IMR-90 (cell line): ENCODE measurements around the gene PNPLA1. TPM values are rescaled to one million over a fixed set of nuclear protein-coding genes. Genes with fewer than 3 reads are reported as not detected.

Experiments used
- ATAC-seq: fragments of 200-7000 bp; cut with Tn5 transposase; 2 replicates; pipeline ENCODE4 v1.9.1; 2020; ENCODE audit warnings: low read depth, mild to moderate bottlenecking, moderate library complexity
- BruUV-seq: library from RNA; stranded (reverse); fragments of 400-500 nt; replicated peaks from 2 replicates; lab custom pipeline; 2021; lab: Mats Ljungman, UMichigan
- CTCF ChIA-PET: fragments of 300-600 bp; formaldehyde crosslinking; extraction: SDS; loops from one replicate; lab custom pipeline; 2021; ENCODE audit warnings: antibody characterized with exemption; lab: Yijun Ruan, JAX
- POLR2A ChIA-PET: fragments of 300-600 bp; sonication (Branson Sonifier 250); formaldehyde crosslinking; loops from one replicate; lab custom pipeline; 2022; ENCODE audit warnings: antibody characterized with exemption; ENCODE audit not compliant: unreplicated experiment; lab: Charles Lee
- DNase-seq: peaks from one replicate; pipeline ENCODE4 v3.0.0; 2013
- H2AFZ ChIP-seq: replicated peaks from 2 replicates; pipeline ENCODE3; 2013; ENCODE audit warnings: low read length, mild to moderate bottlenecking; ENCODE audit not compliant: poor library complexity
- H2AK5ac ChIP-seq: 2 replicates; pipeline ENCODE4 v1.6.1; 2013; ENCODE audit warnings: low read depth, low read length, inconsistent platforms
- H2AK9ac ChIP-seq: replicated peaks from 2 replicates; pipeline ENCODE3; 2013; ENCODE audit warnings: mild to moderate bottlenecking, low read depth, low read length, moderate library complexity; ENCODE audit not compliant: poor library complexity
- H2BK120ac ChIP-seq: 2 replicates; pipeline ENCODE4 v1.6.1; 2013; ENCODE audit warnings: low read depth, low read length, inconsistent platforms
- H2BK15ac ChIP-seq: 3 replicates; pipeline ENCODE4 v1.6.1; 2013; ENCODE audit warnings: low read depth, low read length, inconsistent platforms
- H2BK20ac ChIP-seq: 2 replicates; pipeline ENCODE4 v1.6.1; 2013; ENCODE audit warnings: low read depth, mild to moderate bottlenecking, inconsistent platforms, low read length, moderate library complexity
- H2BK5ac ChIP-seq: 2 replicates; pipeline ENCODE4 v1.6.1; 2013; ENCODE audit warnings: mild to moderate bottlenecking, low read depth, low read length, inconsistent platforms; ENCODE audit not compliant: poor library complexity, severe bottlenecking
- H3K14ac ChIP-seq: replicated peaks from 2 replicates; pipeline ENCODE4 v1.6.1; 2013; ENCODE audit warnings: low read depth, low read length, inconsistent platforms
- H3K18ac ChIP-seq: 2 replicates; pipeline ENCODE4 v1.6.1; 2013; ENCODE audit warnings: low read depth, low read length, control low read depth
- H3K23ac ChIP-seq: 2 replicates; pipeline ENCODE4 v1.6.1; 2013; ENCODE audit warnings: low read depth, low read length, inconsistent platforms
- H3K27ac ChIP-seq: 2 replicates; pipeline ENCODE4 v1.5.1; 2013; ENCODE audit warnings: mild to moderate bottlenecking, control low read depth, low read length; ENCODE audit not compliant: insufficient read depth
- H3K27me3 ChIP-seq: 2 replicates; pipeline ENCODE4 v1.6.1; 2013; ENCODE audit warnings: low read length; ENCODE audit not compliant: control insufficient read depth, insufficient read depth
- H3K36me3 ChIP-seq: 2 replicates; pipeline ENCODE4 v1.6.1; 2013; ENCODE audit warnings: low read length, mixed read lengths; ENCODE audit not compliant: control insufficient read depth, insufficient read depth
- H3K4ac ChIP-seq: 2 replicates; pipeline ENCODE4 v1.6.1; 2013; ENCODE audit warnings: low read depth, low read length, inconsistent platforms
- H3K4me1 ChIP-seq: 2 replicates; pipeline ENCODE4 v1.6.1; 2013; ENCODE audit warnings: low read length, mixed read lengths; ENCODE audit not compliant: control insufficient read depth, insufficient read depth
- H3K4me2 ChIP-seq: 2 replicates; pipeline ENCODE4 v1.6.1; 2013; ENCODE audit warnings: low read depth, mild to moderate bottlenecking, control low read depth, low read length, moderate library complexity
- H3K4me3 ChIP-seq: 2 replicates; pipeline ENCODE4 v1.5.1; 2013; ENCODE audit warnings: low read depth, mild to moderate bottlenecking, control low read depth, low read length, moderate library complexity; ENCODE audit not compliant: insufficient read depth
- H3K56ac ChIP-seq: 2 replicates; pipeline ENCODE4 v1.6.1; 2013; ENCODE audit warnings: low read length, inconsistent platforms; ENCODE audit not compliant: insufficient read depth; ENCODE audit errors: extremely low read depth
- H3K79me1 ChIP-seq, 2 experiments: 2 replicates each; pipeline ENCODE4 v1.6.1; 2013; ENCODE audit warnings: low read length in 2 of 2, inconsistent platforms in 1 of 2, low read depth in 1 of 2
- H3K9ac ChIP-seq: 2 replicates; pipeline ENCODE4 v1.6.1; 2013; ENCODE audit warnings: low read depth, low read length, control low read depth
- H3K9me1 ChIP-seq: 2 replicates; pipeline ENCODE4 v1.6.1; 2013; ENCODE audit warnings: low read length, inconsistent platforms; ENCODE audit not compliant: insufficient read depth
- H3K9me3 ChIP-seq: 2 replicates; pipeline ENCODE4 v1.6.1; 2013; ENCODE audit warnings: low read length; ENCODE audit not compliant: control insufficient read depth, insufficient read depth
- H4K20me1 ChIP-seq: 2 replicates; pipeline ENCODE4 v1.6.1; 2013; ENCODE audit warnings: low read length, inconsistent platforms; ENCODE audit not compliant: insufficient read depth
- H4K5ac ChIP-seq: 2 replicates; pipeline ENCODE4 v1.6.1; 2013; ENCODE audit warnings: mild to moderate bottlenecking, low read depth, low read length, control low read depth
- H4K8ac ChIP-seq, 2 experiments: 2 replicates each; pipeline ENCODE4 v1.6.1; 2013; ENCODE audit warnings: low read depth in 2 of 2, low read length in 2 of 2, control low read depth in 1 of 2, inconsistent platforms in 1 of 2
- H4K91ac ChIP-seq: 2 replicates; pipeline ENCODE4 v1.6.1; 2013; ENCODE audit warnings: low read depth, low read length, inconsistent platforms; ENCODE audit not compliant: insufficient read depth
- BHLHE40 ChIP-seq: fragments of 150-350 bp; IDR thresholded peaks from 2 replicates; pipeline ENCODE4 v1.6.1; 2016; ENCODE audit warnings: mild to moderate bottlenecking, low read depth, low read length
- CEBPB ChIP-seq: IDR thresholded peaks from 2 replicates; pipeline ENCODE4 v1.6.1; 2012; ENCODE audit warnings: low read depth, low read length, improper control_type of control experiment
- CHD1 ChIP-seq: IDR thresholded peaks from 2 replicates; pipeline ENCODE4 v1.6.1; 2012; ENCODE audit warnings: low read depth, low read length, improper control_type of control experiment
- FOS ChIP-seq: fragments of 150-350 bp; IDR thresholded peaks from 2 replicates; pipeline ENCODE4 v1.6.1; 2016; ENCODE audit warnings: low read depth, low read length
- MAFK ChIP-seq: IDR thresholded peaks from 2 replicates; pipeline ENCODE4 v1.6.1; 2012; ENCODE audit warnings: low read depth, low read length, improper control_type of control experiment
- NFE2L2 ChIP-seq: fragments of 150-350 bp; IDR thresholded peaks from 2 replicates; pipeline ENCODE4 v1.6.1; 2016; ENCODE audit warnings: low read depth, mild to moderate bottlenecking, low read length
- POLR2A ChIP-seq: IDR thresholded peaks from 2 replicates; pipeline ENCODE4 v1.6.1; 2012; ENCODE audit warnings: mild to moderate bottlenecking, low read depth, low read length
- RCOR1 ChIP-seq: IDR thresholded peaks from 2 replicates; pipeline ENCODE4 v1.6.1; 2012; ENCODE audit warnings: mild to moderate bottlenecking, low read length, improper control_type of control experiment; ENCODE audit not compliant: insufficient replicate concordance
- RFX5 ChIP-seq: IDR thresholded peaks from 2 replicates; pipeline ENCODE4 v1.8.0; 2012; ENCODE audit warnings: low read depth, mild to moderate bottlenecking, low read length, moderate library complexity
- USF2 ChIP-seq: fragments of 150-350 bp; IDR thresholded peaks from 2 replicates; pipeline ENCODE4 v1.6.1; 2017; ENCODE audit warnings: mild to moderate bottlenecking, antibody characterized with exemption, low read length, low read depth
- WGBS, 2 experiments: methylation state at CpG; one replicate each; pipeline versions ENCODE4 v1.1.5 to v1.1.7; 2013; ENCODE audit warnings: missing lambda C conversion rate in 2 of 2; ENCODE audit not compliant: insufficient read length in 1 of 2; ENCODE audit errors: extremely low coverage in 2 of 2; 5-methylcytosine and 5-hydroxymethylcytosine counted together
- dilution Hi-C: fragments of 300-500 bp; cut with HindIII; formaldehyde crosslinking; loops from one replicate; pipeline ENCODE4 v1.14.3; 2018; ENCODE audit warnings: low sequenced_read_pairs; ENCODE audit not compliant: unreplicated experiment
- in situ Hi-C: fragments of 300-500 bp; cut with MboI; formaldehyde crosslinking; loops from 3 replicates; pipeline ENCODE4 v1.14.3; 2019; ENCODE audit warnings: low sequenced_read_pairs, inconsistent platforms, mixed read lengths
- intact Hi-C: fragments of 100-400 bp; cut with micrococcal nuclease; formaldehyde crosslinking; loops from 2 replicates; pipeline ENCODE4 v1.10.0; 2022
- polyA plus RNA-seq, 3 experiments: library from polyadenylated mRNA; depleted of rRNA; stranded (reverse); fragments of >200 nt; gene quantifications; 2 replicates each; pipeline ENCODE4 v1.2.3, GENCODE V29; 2012; ENCODE audit warnings: low replicate concordance in 1 of 3
- total RNA-seq: library from RNA; depleted of rRNA; stranded (reverse); fragments of >200 nt; gene quantifications from 2 replicates; pipeline ENCODE4 v1.2.3, GENCODE V29; 2012

Gene PNPLA1
- total and polyA plus RNA-seq, 2 of the 4 experiments (the other 2 are of a cell fraction), result not detected

GRCh38 chr6:36266913-36267644, 2.8 kb upstream of the PNPLA1 start:
- Histone ChIP-seq H3K4me3 (no peak overlapping the region), H3K4ac (no peak overlapping the region), H3K23ac (no peak overlapping the region), H3K56ac (no peak overlapping the region), H3K4me2 (no peak overlapping the region), H4K8ac (no peak overlapping the region), H2BK20ac (no peak overlapping the region), H4K5ac (no peak overlapping the region), H3K79me1 (no peaks in the 10 kb centered on the region), H4K20me1 (no peaks in the 10 kb centered on the region), H3K27ac (no peak overlapping the region), H3K9me3 (peaks cover 12% of the 10 kb centered on the region), H3K9me1 (no peaks in the 10 kb centered on the region; the same call in 1 of the 2 replicates), H3K14ac (no peak overlapping the region), H3K4me1 (no peaks in the 10 kb centered on the region), H4K91ac (no peak overlapping the region), H2AK9ac (no peak overlapping the region), H2AFZ (no peak overlapping the region), H2BK120ac (no peak overlapping the region), H3K18ac (no peak overlapping the region), H3K9ac (no peak overlapping the region), H3K36me3 (no peaks in the 10 kb centered on the region), H2BK15ac (no peak overlapping the region), H2AK5ac (no peak overlapping the region), H2BK5ac (no peak overlapping the region), H3K27me3 (peaks cover 50% of the 10 kb centered on the region)
- TF ChIP-seq FOS (no peak), MAFK (no peak), RFX5 (no peak), NFE2L2 (no peak), USF2 (no peak; the same call in 1 of the 2 replicates), CHD1 (no peak), POLR2A (no peak), CEBPB (no peak), BHLHE40 (no peak), RCOR1 (no peak)
- DNase-seq (no peak), ATAC-seq (no peak)
- in situ Hi-C loops, result no loop called here
- ChIA-PET CTCF (no interaction called here), POLR2A (no interaction called here)
- WGBS, 2 experiments, result 90% methylated on average over 8 of the region's 13 CpGs; no CpG with 5 or more reads in 1 of the 2 experiments
- no TSS peak for BruUV-seq
- dilution Hi-C loops, result no loop called here
- intact Hi-C loops, result no loop called here
